ENCODE data around the gene HES7.

Gene HES7

DNA sequence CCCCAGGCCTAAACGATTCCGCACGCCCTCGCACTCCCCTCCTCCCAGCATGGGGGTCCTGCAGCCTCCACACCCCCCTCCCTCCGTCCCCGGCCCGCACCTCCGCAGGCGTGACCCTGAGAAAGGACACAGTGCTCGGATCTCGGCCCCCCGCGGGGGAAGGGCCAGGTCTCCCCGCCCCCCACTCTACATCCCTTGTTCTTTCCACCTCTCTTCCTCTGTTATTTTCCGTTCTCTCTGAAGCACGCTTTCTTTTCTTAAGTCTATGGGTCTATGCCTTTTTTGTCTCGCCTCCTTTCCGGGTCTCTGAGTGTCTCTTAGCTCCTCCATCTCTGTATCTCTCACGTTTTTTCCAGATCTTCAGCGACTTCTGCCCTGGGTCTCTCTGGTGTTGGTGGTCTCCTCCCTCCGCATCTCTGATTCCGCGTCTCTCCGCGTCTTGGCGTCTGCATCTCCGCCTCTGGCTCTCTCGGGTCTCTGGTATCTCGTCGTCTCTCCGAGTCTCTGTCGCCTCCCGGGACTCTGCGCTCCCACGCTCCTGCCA is 2.1 kb upstream of the HES7 start:
- intact Hi-C loops (cut with DNase I) = loop anchor here (2.0 to 10.0 kb wide), 2 partner anchors 13 to 249 kb away; partner anchors contain the start of gene KRABD2
- DNase-seq = peak in 1 of 10 donors; percentile 73

- intact Hi-C loops (cut with DNase I) = loop anchor here (2.0 to 10.0 kb wide), 2 partner anchors 13 to 249 kb away; partner anchors contain the start of gene KRABD2
- peak; percentile 73 to 97 (median 86) for DNase-seq
Measured at GRCh38 chr17:8125154-8125946, 1.4 kb upstream of the HES7 start.

GRCh38 chr17:8124350-8125153 is 646 bp upstream of the HES7 start:
- intact Hi-C loops (cut with DNase I) = loop anchor here (2.0 to 10.0 kb wide), 4 partner anchors 14 to 250 kb away; partner anchors contain the start of gene KRABD2
- peak in 3 of 10 donors; percentile 31 to 85 (median 82) for DNase-seq

DNA sequence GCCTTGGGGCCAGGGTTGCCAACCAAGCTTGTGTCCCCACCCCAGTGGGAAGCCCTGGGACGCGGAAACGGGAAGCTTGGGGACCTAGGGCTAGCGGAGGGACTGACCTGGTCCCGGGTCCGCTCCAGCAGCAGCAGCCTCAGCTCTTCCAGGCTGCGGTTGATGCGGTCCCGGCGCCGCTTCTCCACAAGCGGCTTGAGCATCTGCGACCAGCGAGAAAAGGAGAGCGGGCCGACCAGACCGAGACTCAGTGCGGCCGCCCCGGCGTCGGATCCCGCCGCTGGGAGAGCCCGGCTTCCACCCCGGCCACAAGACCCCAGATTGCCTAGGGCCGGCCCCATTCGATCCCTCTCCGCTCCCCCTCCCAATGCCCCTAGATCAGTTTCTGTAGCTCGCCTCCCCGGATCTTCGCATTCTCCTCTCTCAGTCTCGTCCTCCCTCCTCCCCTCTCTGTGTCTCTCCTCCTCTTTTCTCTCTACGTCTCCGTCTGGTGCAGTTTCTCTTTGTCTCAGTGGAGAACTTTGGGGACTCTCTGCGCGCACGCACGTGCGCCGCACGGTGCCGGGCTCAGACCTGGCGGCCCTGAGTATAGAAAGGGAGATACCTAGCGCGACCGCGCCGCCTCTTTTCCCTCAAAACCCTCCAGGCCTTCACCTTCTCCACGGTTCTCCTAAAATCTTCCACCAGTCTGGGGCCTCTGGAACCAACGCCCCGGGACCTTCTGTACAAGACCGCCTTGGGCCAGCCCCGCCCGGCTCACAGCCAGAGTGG is 797 bp downstream of the HES7 start:
- peak in 3 of 10 donors; percentile 23 to 86 (median 34) for DNase-seq
- intact Hi-C loops (cut with DNase I) = loop anchor here (5.0 to 10.0 kb wide), 3 partner anchors 34 to 252 kb away; partner anchors contain the start of gene KRABD2

GRCh38 chr17:8122422-8122923 is 1.4 kb downstream of the HES7 start:
- intact Hi-C loops (cut with DNase I) = loop anchor here (5.0 to 10.0 kb wide), 3 partner anchors 35 to 252 kb away; partner anchors contain the start of gene KRABD2
- DNase-seq = peak in 2 of 10 donors; percentile 24 to 59

- DNase-seq = peak in 9 of 10 donors; percentile 61 to 96 (median 76)
- intact Hi-C loops (cut with DNase I) = loop anchor here (2.0 to 10.0 kb wide), 4 partner anchors 35 to 253 kb away; partner anchors contain the start of gene KRABD2
Measured at GRCh38 chr17:8121681-8122421, 2.1 kb downstream of the HES7 start.

GRCh38 chr17:8121407-8121680 is 2.6 kb downstream of the HES7 start:
- no peak for DNase-seq
- intact Hi-C loops (cut with DNase I) = loop anchor here (2.0 to 10.0 kb wide), 4 partner anchors 36 to 253 kb away; partner anchors contain the start of gene KRABD2

DNA sequence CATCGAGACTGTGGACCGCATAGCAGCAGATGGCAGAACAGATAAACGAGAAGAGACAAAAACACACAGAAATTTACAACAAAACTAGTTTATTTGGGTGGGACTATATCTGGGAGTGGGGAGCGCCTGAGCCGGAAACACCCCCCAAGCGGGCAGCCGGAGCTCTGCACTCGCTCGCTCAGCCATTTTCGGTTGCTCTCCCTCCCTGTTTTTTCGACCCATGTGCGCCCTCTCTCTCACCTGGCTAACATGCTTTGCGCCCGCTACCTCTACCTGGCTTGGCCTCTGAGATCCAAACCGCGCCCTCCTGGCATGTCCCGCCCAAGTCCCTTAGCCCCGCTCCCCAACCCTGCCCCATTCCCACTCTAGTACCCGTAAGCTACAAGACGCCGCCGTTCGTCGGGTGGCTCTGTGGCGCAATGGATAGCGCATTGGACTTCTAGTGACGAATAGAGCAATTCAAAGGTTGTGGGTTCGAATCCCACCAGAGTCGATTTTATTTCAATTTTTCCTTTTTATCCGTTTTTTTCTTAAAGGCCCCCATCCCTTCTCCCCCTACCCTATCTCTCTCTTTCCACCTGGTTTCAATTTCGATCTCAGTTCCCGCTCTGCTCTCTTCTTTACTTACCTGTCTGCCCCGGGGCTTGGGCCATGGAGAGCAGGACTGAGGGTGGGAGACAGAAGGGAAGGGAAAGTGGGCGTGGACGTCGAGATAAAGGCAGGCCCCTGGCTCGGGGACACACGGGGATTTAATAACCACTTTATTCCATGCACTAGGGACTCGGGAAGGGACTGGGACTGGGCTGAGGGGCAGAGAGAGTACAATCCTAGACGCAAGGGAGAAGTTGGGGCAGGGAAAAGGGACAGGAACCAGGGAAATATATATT is 3.1 kb downstream of the HES7 start:
- intact Hi-C loops (cut with DNase I) = loop anchor here (2.0 to 10.0 kb wide), 4 partner anchors 37 to 254 kb away; partner anchors contain the start of gene KRABD2
- DNase-seq = peak in 8 of 10 donors; percentile 49 to 93 (median 65)

DNA sequence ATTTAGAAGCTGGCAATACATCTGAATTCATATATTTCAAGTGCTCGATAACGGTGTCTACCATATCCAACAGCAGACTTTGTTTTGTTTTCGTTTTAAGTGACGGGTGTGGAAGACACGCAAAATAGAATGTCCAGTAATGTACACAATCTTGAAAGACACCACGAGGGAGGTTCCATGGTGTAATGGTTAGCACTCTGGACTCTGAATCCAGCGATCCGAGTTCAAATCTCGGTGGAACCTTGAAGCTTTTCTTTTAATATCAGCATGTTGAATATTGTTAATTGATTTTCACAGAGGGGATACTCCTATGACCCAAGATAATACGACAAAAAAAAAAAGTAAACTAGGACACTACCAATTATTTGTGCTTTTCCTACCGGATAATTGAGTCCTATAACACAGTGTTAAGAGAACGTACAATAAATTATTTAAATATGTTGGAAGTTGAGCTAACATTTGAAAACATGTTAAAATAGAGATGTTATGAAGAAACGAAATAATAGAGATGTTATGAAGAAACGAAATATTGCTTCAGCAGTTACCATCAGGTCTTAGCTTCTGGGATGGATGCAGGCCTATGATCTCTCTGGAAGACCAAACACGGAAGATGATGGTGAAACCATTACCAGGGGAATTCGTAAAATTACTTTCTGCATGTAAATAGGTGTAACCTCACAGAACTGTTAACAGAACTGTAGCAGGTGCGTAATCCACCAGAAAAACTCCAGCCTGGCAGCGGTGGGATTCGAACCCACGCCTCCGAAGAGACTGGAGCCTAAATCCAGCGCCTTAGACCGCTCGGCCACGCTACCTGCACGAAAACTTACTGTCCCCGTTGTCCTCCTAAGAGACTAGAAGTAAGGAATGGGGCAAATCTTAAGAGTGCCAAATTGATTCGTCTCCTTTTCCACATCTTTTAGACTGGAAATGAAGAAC is 4.1 kb downstream of the HES7 start:
- DNase-seq = peak; percentile 66 to 97 (median 80)

DNA sequence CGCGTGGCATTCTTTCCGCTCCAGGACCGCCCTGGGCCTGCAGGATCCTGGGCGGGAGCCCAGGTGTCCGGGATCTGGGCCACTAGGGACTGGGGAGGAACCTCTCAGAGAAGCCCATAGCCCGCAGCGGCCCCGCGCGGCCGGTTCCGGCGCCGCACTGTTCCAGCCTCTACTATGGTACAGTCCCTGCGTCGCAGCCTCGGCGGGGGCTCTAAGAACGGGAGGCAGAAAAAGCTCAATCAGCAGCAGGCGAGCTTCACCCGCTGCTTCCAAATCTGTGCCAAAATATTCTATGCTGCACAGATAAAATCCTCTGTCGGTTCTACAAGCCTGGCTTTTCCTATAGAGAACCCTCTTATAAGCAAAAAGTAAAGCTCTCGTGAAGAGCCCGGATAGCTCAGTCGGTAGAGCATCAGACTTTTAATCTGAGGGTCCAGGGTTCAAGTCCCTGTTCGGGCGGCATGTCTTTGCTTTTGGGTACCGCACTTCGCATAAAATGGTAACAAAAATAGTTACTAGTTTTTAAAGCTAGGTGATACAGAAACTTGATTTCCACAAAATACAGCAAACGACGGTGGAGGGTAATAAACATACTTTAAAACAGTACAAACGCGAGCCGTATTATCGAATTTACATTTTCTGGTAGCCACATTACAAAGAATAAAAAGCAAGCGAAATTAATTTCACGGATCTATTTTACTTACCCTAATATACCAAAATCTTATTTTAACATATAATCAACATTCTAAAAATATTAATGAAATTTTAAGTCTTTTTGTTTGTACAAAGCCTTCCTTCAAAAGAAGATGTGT is 4.9 kb downstream of the HES7 start:
- peak; percentile 78 to 98 (median 91) for DNase-seq
- intact Hi-C loops (cut with DNase I) = loop anchor here (2.0 kb wide), 2 partner anchors 38 to 104 kb away; no protein-coding TSS in a partner anchor

More for the DNA sequence above, 4.1 kb downstream of the HES7 start:
- intact Hi-C loops (cut with DNase I) = loop anchor here (2.0 to 10.0 kb wide), 6 partner anchors 37 to 255 kb away; partner anchors contain the start of gene KRABD2

GRCh38 chr17:8117980-8118768 is 5.7 kb downstream of the HES7 start, which contains the start of gene ALOXE3:
TSS of gene ALOXE3 (minus strand) at chr17:8118514. CDS start at chr17:8117990, 524 bp downstream.
- peak in 5 of 10 donors; percentile 15 to 91 (median 78) for DNase-seq
- intact Hi-C loops (cut with DNase I) = loop anchor here (2.0 kb wide), 2 partner anchors 37 to 105 kb away; no protein-coding TSS in a partner anchor

DNA sequence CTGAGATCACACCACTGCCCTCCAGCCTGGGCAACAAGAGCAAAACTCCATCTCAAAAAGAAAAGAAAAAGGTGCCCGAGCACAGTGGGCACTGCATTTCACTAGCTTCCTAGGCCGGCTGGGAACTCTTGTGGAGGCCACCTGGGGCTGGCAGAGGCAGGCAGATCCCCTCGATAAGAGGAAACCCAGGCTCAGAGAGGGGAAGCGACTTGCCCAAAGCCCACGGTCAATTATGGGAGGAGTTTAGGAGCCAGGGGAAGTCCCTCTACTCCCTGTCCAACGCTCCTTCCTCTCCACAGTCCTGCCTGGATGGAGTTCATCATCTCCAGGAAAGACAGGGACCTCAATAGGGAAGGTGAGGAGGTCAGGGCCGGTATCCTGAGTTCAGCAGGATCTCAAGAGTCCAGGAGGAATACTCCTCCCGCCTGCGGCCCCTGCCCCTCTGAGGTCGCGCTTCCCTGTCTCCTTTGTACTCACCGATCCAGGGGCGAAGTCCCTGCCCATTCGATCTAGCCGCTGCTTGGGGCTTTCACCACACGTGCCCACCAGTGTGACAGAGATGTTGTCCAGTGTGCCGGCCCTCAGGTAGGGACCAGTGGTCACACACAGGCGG is 6.4 kb downstream of the HES7 start:
- no peak for DNase-seq
- intact Hi-C loops (cut with DNase I) = no loop called here

DNA sequence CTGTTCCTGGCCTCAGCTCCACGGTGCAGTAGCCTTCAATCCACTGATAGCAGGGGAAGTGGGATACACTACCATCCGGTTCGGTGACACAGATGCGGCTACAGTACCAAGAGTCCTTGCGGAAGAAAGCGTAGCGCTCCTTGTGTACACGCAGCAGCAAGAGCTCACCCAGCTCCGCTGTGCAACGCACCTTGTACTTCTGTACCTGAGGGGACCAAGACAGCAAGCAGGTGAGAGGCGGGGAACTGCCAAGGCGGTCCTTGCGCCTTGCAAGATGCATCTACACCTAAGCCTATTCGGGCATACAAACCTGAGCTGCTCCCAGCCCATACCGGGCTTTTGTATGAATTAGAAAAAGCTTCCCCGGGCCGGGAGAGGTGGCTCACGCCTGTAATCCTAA is 7.1 kb downstream of the HES7 start:
- no peak for DNase-seq
- intact Hi-C loops (cut with DNase I) = no loop called here

GRCh38 chr17:8110907-8111306 is 13.0 kb downstream of the HES7 start:
- intact Hi-C loops (cut with DNase I) = no loop called here
- DNase-seq = peak in 1 of 10 donors; percentile 35
